GM12878 (cell line): ENCODE measurements around the gene GHRL. TPM values are rescaled to one million over a fixed set of nuclear protein-coding genes. Genes with fewer than 3 reads are reported as not detected.

Source experiments
- ATF3 ChIP-seq: IDR thresholded peaks from 2 replicates; pipeline ENCODE4 v1.6.1; 2011; ENCODE audit warnings: low read depth, mild to moderate bottlenecking, low read length, moderate library complexity, borderline replicate concordance; ENCODE audit errors: extremely low read depth
- BHLHE40 ChIP-seq, 2 experiments: fragments of 450-650 bp in 1 of 2; IDR thresholded peaks; 2 replicates each; pipeline ENCODE4 v1.6.1; 2011 to 2017; ENCODE audit warnings: low read depth in 2 of 2, borderline replicate concordance in 1 of 2, improper control_type of control experiment in 1 of 2, low read length in 1 of 2, mild to moderate bottlenecking in 1 of 2
- CHD2 ChIP-seq: IDR thresholded peaks from 2 replicates; pipeline ENCODE4 v1.6.1; 2011; ENCODE audit warnings: low read depth, low read length, improper control_type of control experiment, borderline replicate concordance
- CREM ChIP-seq: IDR thresholded peaks from 2 replicates; pipeline ENCODE4 v1.6.1; 2014; ENCODE audit warnings: antibody characterized with exemption, low read depth
- EED ChIP-seq: sonication (generic); IDR thresholded peaks from 2 replicates; pipeline ENCODE4 v1.6.1; 2016; ENCODE audit warnings: antibody characterized with exemption, low read depth
- ELK1 ChIP-seq: IDR thresholded peaks from 2 replicates; pipeline ENCODE4 v1.6.1; 2012; ENCODE audit warnings: low read depth, low read length, improper control_type of control experiment
- EP300 ChIP-seq, 2 experiments: fragments of 150-350 bp in 1 of 2; IDR thresholded peaks; 2 replicates each; pipeline ENCODE4 v1.6.1; 2011 to 2012; ENCODE audit warnings: low read depth in 2 of 2, low read length in 2 of 2, borderline replicate concordance in 1 of 2, improper control_type of control experiment in 1 of 2, inconsistent platforms in 1 of 2; ENCODE audit not compliant: control insufficient read depth in 1 of 2
- KDM1A ChIP-seq: fragments of 200-600 bp; sonication (generic); IDR thresholded peaks from 2 replicates; pipeline ENCODE4 v1.6.1; 2016; ENCODE audit warnings: borderline replicate concordance
- MEF2A ChIP-seq: IDR thresholded peaks from 2 replicates; pipeline ENCODE4 v1.6.1; 2011; ENCODE audit warnings: low read depth, mild to moderate bottlenecking, low read length, moderate library complexity; ENCODE audit not compliant: insufficient read depth
- RAD21 ChIP-seq: IDR thresholded peaks from 2 replicates; pipeline ENCODE4 v1.6.1; 2011; ENCODE audit warnings: mild to moderate bottlenecking, low read depth, low read length, moderate library complexity; ENCODE audit not compliant: insufficient read depth
- RB1 ChIP-seq: fragments of 450-650 bp; formaldehyde crosslinking; IDR thresholded peaks from 2 replicates; pipeline ENCODE4 v1.6.1; 2017; ENCODE audit warnings: mild to moderate bottlenecking, borderline replicate concordance
- SKIL ChIP-seq: fragments of 450-650 bp; IDR thresholded peaks from 2 replicates; pipeline ENCODE4 v1.6.1; 2017; ENCODE audit warnings: mild to moderate bottlenecking, low read depth, inconsistent platforms; ENCODE audit not compliant: poor library complexity, severe bottlenecking
- TBL1XR1 ChIP-seq: IDR thresholded peaks from 2 replicates; pipeline ENCODE4 v1.6.1; 2012; ENCODE audit warnings: low read depth, low read length, improper control_type of control experiment
- TCF7 ChIP-seq: IDR thresholded peaks from 2 replicates; pipeline ENCODE4 v1.6.1; 2014; ENCODE audit warnings: antibody characterized with exemption, borderline replicate concordance
- USF1 ChIP-seq: IDR thresholded peaks from 2 replicates; pipeline ENCODE4 v1.6.1; 2011; ENCODE audit warnings: borderline replicate concordance, low read depth, mild to moderate bottlenecking, moderate library complexity, mixed read lengths, low read length; ENCODE audit not compliant: insufficient read depth; ENCODE audit errors: extremely low read length
- ZBTB40 ChIP-seq: fragments of 450-650 bp; IDR thresholded peaks from 2 replicates; pipeline ENCODE4 v1.6.1; 2016; ENCODE audit warnings: mild to moderate bottlenecking, moderate library complexity, borderline replicate concordance
- polyA plus RNA-seq, 11 experiments: library from polyadenylated mRNA; depleted of rRNA in 4 of 11; unstranded in 6 of 11; stranded (reverse) in 5 of 11; fragments of >200 nt; fragmentation: Nextera tagmentation in 4 of 11; fragmentation: Illumina TruSeq in 1 of 11; extraction: Ambion mirVana in 4 of 11; extraction: Trizol in 1 of 11; gene quantifications; 1 replicate in 1 of 11; 2 replicates in 10 of 11; pipeline versions ENCODE4 v1.2.1 to v1.2.3, GENCODE V29; 2011 to 2016; ENCODE audit warnings: inconsistent platforms in 2 of 11, missing spikeins in 2 of 11, low read depth in 1 of 11
- total RNA-seq, 4 experiments: library from RNA; depleted of rRNA in 3 of 4; stranded (reverse); fragments of >200 nt in 3 of 4; fragmentation: Illumina TruSeq in 1 of 4; extraction: Trizol in 1 of 4; gene quantifications; 2 replicates each; pipeline versions ENCODE4 v1.2.1 to v1.2.3, GENCODE V29; 2013 to 2021

GHRL gene
- total and polyA plus RNA-seq, 10 of the 15 experiments (the other 5 are each of a cell fraction or from before 2014, with no cell fraction given), result 0.35 to 2.2 (median 0.88) TPM

- TF ChIP-seq ELK1, result peak; percentile 27
- no peak for TF ChIP-seq EP300 (IDR thresholded peaks at IDR 0.05; ENCODE audit: borderline replicate concordance in 1 of 2, control insufficient read depth in 1 of 2, low read depth in 2 of 2, low read length in 2 of 2)
- no peak for TF ChIP-seq ATF3
- 0 out of 2 replicates have a peak, but pooled peaks have one; percentile 29 for TF ChIP-seq TBL1XR1
- 0 out of 2 replicates have a peak, but pooled peaks have one; percentile 21 for TF ChIP-seq RB1
- no peak for TF ChIP-seq MEF2A
- TF ChIP-seq RAD21, result no peak
- TF ChIP-seq SKIL, result no peak
- peak; percentile 80 for TF ChIP-seq USF1
- no peak for TF ChIP-seq ZBTB40
- peak; percentile 11; the same call in 1 of the 2 replicates for TF ChIP-seq CREM
- no peak for TF ChIP-seq KDM1A
- TF ChIP-seq CHD2, result 0 out of 2 replicates have a peak, but pooled peaks have one; percentile 53
- TF ChIP-seq EED, result no peak
- no peak for TF ChIP-seq TCF7
- peak; percentile 93 to 96 for TF ChIP-seq BHLHE40 (IDR thresholded peaks at IDR 0.05; ENCODE audit: borderline replicate concordance in 1 of 2, low read depth in 2 of 2, low read length in 1 of 2)
Measured at GRCh38 chr3:10248184-10248983, 44.4 kb downstream of the GHRL start, which contains the start of gene TATDN2 (continued).
